ENCODE measurements around the gene MELK. TPM values are rescaled to one million over a fixed set of nuclear protein-coding genes. Genes with fewer than 3 reads are reported as not detected.

The MELK gene
- total and polyA plus RNA-seq, 2 of the 13 experiments (the other 11 are each of a cell fraction or from before 2014, with no cell fraction given), result 16.7 to 50.4 TPM

GRCh38 chr9:36592801-36593583 is 20.3 kb downstream of the MELK start:
- POLR2A ChIA-PET, result no interaction called here
- no TSS peak for BruUV-seq (replicated peaks)
- in situ Hi-C loops (cut with HindIII; ENCODE audit: extremely low pct_ligation_motif_present, low pct_unique_long_range_greater_than_20kb), result no loop called here
- Histone ChIP-seq H3K4me3 (replicated peaks in 1 of 3; ENCODE audit: insufficient read depth in 1 of 3, low read depth in 2 of 3, low read length in 3 of 3) (no peak overlapping the region), H3K79me2 (ENCODE audit: insufficient read depth, low read length) (no peaks in the 10 kb centered on the region), H3K36me3 (replicated peaks in 1 of 2; ENCODE audit: control insufficient read depth in 1 of 2, insufficient read depth in 2 of 2, low read length in 2 of 2) (peaks cover 7 to 47% of the 10 kb centered on the region in 2 experiments), H4K20me1 (ENCODE audit: insufficient read depth, low read length) (no peaks in the 10 kb centered on the region), H3K9ac (ENCODE audit: insufficient read depth, low read depth, low read length) (no peak overlapping the region), H3K9me3 (ENCODE audit: low read length) (no peaks in the 10 kb centered on the region), H3K4me1 (ENCODE audit: insufficient read depth, low read length) (no peaks in the 10 kb centered on the region), H3K27me3 (ENCODE audit: control insufficient read depth in 1 of 2, insufficient read depth in 2 of 2, low read length in 2 of 2) (no peaks in the 10 kb centered on the region), H3K4me2 (ENCODE audit: low read depth, low read length) (no peak overlapping the region), H3K27ac (ENCODE audit: extremely low read length, insufficient read depth, low read length) (no peak overlapping the region), H2AFZ (ENCODE audit: low read length) (no peak overlapping the region)
- FAIRE-seq (no peak), DNase-seq (ENCODE audit: low spot score) (no peak), ATAC-seq (no peak)
- intact Hi-C loops (cut with micrococcal nuclease; ENCODE audit: unreplicated experiment), result no loop called here
- CTCF ChIA-PET (ENCODE audit: low intra/inter-chr PET ratio, low total read pairs), result no interaction called here
- WGBS (ENCODE audit: low lambda C conversion rate), result 91% methylated on average over 4 of the region's 4 CpGs
- no peak for TF ChIP-seq ZFAT (CRISPR knock-in tag; conservative IDR thresholded peaks at IDR 0.05)
- TF ChIP-seq AKAP8 (CRISPR knock-in tag; IDR thresholded peaks at IDR 0.05), result no peak
- no peak for TF ChIP-seq HNRNPH1 (optimal IDR thresholded peaks at IDR 0.05; ENCODE audit: low read depth, low read length)
- TF ChIP-seq ADNP (CRISPR knock-in tag; IDR thresholded peaks at IDR 0.05), result no peak
- no peak for TF ChIP-seq TFE3 (CRISPR knock-in tag; IDR thresholded peaks at IDR 0.05)
- TF ChIP-seq ERF (CRISPR knock-in tag; IDR thresholded peaks at IDR 0.05), result no peak
- TF ChIP-seq KDM2A (CRISPR knock-in tag; IDR thresholded peaks at IDR 0.05; ENCODE audit: borderline replicate concordance, low read depth), result no peak
- no peak for TF ChIP-seq ZIK1 (CRISPR knock-in tag; IDR thresholded peaks at IDR 0.05; ENCODE audit: borderline replicate concordance, low read depth)
- TF ChIP-seq SMARCE1 (IDR thresholded peaks at IDR 0.05; ENCODE audit: borderline replicate concordance), result no peak
- no peak for TF ChIP-seq HMG20B (CRISPR knock-in tag; conservative IDR thresholded peaks at IDR 0.05)
- no peak for TF ChIP-seq THAP7 (CRISPR knock-in tag; IDR thresholded peaks at IDR 0.05)
